Measurements from ENCODE around the gene POLN.

Gene POLN

DNA sequence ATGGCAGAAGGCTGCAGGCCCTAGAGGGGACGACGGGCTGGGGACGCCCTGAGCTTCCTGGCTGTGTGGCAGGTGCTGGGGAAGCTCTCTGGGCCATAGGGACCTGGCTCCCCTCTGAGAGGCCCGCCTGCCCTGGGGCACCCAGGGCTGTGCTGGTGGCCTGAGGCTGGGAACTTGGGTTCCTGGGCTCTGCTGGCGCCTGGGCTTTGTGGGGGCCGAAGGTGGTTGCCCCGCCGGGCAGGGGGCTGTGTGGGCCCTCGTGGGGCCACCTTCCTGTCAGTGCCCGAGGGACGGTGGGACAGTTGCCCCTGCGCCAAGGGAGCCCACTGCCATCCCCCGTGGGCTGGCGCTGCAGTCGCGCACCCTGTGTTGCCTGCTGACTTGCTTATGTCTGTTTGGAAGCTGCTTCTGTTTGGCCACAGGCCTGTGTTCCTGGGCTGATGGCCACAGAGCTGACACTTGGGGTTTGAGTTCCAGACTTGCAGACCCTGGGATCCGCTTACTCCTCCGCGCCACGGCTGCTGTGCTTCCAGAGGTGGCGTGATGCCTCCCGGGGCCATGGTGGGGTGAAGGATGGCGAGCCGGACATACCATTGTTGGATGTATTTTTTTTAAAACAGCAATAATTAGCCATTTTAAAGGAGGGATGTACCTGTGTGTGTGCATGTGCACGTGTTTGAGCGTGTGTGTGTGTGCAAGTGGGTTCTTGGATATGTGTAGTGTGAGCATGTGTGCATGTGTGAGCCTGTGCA lies 174.3 kb downstream of the POLN start:
- DNase-seq, result no peak

DNA sequence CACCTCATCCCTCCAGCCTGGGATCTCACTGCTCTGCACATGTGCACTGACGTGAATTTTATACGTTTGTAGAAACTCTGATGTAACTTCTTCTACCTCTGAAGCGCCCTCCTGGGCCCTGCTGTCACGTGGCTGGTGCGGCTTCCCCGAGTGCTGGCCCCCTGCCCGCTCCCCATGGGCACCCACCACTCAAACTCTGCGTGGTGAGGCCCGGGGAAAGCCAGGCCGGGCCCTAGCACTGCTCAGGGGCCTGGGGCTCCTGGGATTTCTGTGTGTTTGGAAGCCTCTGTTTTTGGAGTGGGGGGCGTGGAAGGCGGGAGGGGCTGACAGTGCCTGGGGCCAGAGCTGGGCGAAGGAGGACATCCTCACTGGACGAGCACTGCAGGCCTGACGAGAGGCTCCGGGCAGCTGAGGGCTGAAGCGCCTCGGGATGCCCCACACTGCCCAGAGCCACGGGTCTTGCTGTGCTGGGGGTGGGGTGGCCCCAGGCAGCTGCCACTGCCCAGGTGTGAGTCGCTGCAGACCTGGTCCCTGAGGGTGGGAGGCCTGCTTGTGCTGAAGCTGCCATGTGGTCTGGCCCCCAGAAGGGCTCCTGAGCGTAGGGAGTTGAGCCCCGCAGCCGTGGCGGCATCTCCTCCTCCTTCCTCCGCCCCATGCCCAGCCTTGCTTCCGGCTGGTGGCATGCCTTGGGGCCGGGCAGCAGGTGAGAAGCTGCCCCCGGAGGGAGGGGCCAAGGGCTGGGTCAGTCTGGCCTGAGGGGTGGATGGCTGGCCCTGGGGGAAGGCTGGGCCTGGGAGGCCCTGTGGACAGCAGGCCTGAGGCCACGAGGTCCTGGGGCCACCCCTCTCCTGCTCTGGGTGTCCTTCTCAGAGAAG lies 175.1 kb downstream of the POLN start:
- DNase-seq, result no peak

DNA sequence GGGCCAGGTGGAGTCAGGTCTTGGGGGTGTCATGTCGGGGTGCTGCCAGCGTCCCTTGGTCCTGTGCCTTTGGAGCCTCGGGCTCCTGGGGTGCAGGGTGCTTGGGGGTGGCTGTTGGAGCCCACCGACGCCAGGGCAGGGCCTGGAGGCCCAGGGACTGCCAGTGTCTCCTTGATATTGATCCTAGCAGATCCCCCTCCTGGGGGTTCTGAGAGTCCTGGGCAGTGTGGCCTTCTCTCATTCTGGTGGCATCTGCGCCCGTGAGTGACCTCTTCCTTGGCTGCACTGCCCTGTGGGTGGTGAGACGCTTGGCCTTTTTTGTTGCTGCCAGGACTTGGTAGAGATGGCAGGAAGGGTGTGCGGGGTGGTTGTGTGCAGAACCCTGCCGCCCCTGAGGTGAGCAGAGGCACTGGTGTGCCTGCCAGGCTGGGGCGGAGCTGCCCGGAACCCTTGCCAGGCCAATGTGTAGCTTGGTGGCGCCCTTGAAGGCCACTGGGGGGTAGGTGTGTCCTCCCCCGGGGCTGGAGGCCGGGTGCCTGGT lies 175.8 kb downstream of the POLN start:
- no peak for DNase-seq

DNA sequence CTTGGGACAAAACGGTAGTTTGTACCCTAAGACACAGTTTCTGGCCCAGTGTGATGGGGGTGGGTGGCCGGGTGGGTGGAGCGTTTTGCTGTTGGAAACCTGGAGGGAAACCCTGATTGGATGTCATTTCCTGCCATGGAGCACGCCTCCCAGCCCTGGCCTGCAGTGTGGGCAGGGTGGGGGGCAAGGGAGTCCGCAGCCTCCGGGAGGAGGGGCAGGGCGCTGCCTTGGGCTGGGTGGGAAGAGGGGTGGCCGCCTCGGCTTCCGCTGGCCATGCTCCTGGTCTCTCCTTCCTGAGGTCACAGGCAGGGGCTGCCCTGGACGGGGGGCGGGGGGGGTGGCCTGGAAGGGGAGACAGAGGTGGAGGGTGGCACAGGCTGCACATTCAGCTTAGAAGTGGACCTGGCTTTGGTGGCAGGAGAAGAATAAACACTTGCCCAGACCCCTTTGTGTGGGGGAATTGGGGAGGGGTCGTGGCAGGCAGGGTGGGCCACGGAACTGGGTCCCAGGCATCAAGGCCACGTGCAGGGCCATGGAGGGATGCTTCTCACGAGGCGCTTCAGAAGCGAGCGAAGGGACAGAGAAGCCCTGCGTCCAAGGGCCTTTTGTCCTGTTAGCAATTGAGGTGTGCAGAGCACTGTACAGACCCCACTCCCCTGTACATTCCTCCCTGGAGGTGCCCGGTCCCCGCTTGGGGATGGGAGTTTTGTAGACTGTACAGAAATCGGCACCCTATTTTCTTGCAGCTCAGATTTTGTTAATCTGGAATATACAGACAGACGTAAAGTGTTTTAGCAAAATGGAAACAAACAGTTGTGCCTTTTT lies 176.6 kb downstream of the POLN start:
- no peak for DNase-seq

DNA sequence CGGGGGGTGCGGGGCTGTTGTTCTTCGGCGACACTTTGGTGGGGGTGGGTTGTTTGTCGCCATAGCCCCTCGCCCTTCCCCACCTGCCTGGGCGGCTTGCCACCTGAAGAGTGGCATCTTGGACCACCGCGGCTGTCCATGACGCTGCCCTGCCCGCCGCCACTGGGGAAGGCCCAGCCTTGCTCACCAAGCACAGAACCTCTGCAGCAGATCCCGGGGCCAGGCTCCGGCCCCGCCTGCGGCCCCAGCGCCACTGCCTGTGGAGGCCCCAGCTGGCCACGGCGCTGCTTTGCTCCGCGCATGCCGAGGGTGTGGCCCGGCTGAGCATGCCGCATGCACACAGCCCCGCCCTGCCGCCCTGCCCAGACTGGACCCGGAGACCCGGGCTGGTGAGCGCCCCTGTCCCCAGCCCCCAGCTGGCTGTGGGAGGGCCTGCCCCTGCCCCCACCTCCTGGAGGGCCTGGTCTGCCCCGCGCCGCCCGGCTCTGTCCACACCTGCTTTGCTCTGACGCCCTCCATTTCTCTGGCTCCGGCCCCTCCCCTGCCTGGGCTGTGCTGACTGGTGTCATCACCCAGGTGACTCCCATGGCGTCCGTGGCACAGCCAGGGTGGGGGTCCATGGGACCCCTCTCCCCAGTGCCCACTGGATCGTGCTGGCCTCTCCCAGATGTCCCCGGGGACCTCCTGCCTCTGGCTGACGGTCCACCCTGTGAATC lies 177.5 kb downstream of the POLN start:
- DNase-seq, result no peak

DNA sequence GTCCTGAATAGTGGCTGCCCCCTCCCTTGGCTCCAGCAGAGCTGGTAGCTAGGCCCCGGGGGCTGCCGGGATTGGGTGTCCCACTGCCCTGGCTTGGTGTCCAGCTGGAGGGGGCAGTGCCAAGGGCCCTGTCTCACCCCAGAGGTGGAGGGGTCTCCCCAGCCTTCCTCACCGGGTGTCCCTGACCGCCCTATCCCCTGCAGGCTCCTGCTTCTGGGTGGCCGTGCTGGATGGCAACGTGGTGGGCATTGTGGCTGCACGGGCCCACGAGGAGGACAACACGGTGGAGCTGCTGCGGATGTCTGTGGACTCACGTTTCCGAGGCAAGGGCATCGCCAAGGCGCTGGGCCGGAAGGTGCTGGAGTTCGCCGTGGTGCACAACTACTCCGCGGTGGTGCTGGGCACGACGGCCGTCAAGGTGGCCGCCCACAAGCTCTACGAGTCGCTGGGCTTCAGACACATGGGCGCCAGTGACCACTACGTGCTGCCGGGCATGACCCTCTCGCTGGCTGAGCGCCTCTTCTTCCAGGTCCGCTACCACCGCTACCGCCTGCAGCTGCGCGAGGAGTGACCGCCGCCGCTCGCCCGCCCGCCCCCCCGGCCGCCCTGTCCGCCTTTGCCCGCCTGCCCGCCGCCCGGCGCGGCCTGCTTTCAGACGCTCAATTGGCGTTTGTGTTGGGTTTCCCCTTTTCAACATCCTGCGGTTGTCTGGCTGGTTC lies 178.2 kb downstream of the POLN start:
- no peak for DNase-seq

DNA sequence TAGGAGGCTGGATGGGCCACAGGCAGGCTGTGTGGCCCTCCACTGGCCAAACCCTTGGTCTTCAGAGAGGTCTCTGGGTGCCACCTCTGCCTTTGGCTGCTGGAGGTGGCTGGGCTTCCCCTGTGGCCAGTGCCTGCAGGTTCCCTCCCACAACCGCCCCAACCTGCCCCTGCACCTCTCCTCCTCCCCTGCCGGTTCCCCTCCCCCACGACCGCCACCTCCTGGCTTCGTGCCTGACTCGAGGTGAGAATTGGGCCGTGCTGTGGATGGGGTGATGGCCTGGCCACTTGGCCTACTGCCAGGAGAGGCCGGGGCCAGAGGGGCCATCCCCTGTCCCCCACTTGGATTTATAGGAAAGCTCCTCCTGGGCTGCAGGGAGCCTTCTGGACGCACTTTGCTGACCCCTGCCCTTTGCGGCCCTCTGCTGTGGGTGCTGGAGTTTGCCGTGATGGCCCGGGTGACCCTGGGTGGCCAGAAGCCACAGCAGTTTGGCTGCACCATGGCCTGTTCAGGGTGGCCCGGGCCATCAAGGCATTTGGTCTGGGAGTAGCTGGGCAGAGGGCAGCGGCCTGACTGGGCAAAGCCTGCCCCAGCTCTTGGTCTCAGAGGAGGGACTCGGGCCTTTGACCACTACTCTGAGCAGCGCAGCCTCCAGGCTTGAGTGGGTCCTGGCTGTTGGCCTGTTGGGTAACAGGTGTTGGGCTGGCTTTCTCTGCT lies 179.0 kb downstream of the POLN start:
- DNase-seq, result no peak

DNA sequence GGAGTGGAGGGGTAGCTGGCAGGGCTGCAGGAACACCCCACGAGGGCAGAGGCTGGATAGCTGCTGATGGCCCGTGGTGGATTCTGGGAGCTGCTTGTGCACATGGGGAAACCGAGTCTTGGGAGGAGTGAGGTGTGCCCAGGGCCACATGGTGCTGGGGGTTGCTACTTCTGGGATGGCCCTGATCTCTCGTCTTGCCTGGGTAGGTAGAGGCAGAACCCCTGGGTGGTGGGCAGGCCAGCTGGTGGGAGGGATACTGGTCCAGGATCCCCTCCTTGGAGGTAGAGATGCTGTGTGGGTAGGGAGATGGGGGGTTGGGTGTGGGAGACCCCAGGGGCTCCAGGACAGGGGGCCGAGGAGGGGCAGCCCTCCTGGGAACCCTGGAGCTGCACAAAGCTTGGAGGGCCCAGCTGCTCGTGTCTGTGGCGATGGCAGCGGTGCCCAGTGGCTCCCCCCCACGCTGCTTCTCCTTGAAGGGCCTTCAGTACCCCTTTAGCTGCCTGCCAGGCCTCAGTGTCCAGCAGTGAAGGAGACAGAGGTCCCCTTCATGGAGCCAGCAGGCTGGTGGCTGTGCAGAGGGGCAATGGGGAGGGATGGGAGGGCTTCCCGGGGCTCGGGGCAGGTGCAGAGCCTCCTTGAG lies 179.6 kb downstream of the POLN start:
- no peak for DNase-seq

DNA sequence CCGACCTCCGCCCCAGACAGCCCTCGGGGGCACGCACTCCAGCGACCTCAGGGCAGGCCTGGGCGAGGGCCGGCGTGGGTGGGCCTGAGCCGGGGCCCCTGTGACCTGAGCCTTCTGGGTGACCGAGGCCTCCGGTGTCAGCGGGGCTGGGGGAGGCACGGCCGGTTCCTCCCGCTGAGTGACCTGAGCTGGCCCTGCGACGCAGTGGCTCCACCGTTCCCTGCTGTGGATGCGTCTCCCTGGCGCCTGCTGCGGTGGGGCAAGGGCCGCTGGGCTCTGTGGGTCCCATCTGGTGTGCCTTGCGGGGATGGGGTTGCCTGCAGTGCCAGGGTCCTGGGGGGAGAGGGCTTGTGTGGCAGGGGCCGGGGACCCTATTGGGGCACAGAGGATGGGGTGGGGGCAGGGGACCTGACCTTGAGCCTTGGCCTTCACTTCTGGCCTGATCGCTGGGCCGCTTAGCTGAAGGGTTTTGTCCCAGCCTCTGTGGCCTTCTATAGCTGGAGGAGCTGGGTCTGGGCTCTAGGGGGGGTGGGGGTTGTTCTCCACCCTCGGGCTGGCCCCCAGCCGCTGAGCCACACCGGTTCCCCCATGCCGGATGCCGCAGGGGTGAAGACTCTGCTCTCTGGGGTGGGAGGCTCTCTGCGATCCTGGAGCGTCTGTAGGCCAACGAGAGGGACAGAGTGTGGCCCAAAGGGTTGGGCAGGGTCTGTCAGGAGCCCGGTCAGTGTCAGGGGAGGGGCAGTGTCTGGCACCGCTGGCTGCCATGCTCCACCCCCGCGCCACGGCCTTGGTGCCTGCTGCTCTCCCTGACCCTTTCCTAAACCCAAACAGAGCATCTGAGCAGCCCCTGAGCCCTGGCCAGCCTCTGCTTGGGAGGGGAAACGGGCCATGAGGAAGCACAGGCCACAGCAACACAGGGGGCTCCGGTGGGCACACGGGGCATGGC lies 180.5 kb downstream of the POLN start:
- DNase-seq, result no peak

DNA sequence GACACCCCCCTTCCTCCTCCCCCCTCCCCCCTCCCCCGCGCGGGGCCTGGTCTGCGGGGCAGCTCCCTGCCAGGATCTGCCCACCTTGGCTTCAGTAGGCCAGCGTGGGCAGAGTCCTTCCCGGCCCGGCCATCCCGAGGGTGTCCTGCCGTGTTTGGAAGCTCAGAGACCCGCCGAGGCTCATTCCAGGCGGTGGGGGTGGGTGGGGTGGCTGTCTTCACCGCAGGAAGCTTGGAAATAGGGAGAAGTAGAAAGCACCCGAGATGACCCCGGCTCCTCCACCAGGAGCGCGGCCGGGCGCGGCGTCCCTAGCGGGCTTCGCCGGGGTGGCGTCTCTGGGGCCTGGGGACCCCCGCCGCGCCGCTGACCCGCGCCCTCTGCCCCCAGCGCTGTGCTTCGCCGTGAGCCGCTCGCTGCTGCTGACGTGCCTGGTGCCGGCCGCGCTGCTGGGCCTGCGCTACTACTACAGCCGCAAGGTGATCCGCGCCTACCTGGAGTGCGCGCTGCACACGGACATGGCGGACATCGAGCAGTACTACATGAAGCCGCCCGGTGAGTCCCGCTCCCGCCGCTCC lies 181.2 kb downstream of the POLN start:
- DNase-seq, result no peak

DNA sequence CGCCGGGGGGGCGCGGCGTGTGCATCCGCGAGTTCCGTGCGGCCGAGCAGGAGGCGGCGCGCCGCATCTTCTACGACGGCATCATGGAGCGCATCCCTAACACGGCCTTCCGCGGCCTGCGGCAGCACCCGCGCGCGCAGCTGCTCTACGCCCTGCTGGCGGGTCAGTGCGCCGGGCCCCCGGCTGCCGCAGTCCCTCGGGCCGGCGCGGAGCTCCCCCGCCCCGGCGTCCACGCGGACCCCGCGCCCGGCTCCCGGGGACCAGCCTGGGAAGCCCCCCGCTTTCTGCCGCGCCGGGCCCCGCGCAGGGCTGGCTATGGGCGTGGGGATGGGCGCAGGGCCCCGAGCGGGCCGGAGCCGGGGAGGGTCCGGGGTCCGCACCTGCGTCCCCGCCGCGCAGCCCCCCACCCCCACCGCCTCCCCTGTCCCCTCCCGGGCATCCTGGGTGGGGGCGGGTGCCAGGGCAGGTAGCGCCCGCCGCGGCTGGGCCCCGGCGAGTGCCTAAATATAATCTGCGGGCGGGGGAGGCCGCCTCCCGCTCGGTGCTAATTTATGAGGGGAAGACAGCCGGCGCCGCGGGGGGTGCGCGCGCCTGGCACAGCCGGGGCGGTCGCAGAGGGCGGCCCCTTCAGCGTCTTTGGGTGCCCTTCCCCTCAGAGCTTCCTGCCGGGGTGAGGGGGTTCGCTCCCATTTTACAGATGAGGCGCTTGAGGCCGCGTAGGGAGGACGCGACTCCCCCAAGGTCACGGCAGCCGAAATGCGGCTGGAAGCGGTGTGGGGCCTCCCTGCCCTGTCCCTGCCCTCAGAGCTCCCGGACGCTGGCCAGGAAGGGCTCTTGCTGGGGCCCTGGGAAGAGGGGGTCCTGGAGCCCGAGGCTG lies 182.0 kb downstream of the POLN start:
- DNase-seq, result no peak

DNA sequence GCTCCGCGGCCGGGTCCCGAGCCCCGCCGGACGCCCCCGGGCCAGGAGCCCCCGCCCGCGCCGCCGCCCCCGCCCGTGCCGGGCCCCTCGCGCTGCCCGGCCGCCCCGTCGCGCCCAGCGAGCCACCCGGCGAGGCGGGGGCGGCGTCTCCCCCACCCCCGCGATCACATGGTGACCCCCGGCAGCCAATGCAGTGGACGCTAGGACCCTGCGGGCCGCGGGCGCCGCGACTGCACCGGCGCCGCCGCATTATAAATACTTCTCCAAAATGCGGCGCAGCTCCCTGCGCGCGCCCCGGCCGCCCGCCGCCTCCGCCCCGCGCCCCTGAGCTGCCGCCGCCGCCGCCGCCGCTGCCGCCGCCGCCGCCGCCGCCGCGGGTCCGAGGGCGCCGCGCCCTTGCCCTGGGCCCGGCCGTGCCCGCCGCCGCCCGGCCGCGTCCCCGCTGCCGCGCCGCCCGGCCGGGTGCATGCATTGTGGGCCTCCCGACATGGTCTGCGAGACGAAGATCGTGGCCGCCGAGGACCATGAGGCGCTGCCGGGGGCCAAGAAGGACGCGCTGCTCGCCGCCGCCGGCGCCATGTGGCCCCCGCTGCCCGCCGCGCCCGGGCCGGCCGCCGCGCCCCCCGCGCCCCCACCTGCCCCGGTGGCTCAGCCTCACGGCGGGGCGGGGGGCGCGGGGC lies 182.7 kb downstream of the POLN start, which contains the start of gene NAT8L:
NAT8L (plus strand) TSS at position 282 of the 680 bp plus-strand sequence; CDS start at position 467, 185 bp downstream.
- no peak for DNase-seq

DNA sequence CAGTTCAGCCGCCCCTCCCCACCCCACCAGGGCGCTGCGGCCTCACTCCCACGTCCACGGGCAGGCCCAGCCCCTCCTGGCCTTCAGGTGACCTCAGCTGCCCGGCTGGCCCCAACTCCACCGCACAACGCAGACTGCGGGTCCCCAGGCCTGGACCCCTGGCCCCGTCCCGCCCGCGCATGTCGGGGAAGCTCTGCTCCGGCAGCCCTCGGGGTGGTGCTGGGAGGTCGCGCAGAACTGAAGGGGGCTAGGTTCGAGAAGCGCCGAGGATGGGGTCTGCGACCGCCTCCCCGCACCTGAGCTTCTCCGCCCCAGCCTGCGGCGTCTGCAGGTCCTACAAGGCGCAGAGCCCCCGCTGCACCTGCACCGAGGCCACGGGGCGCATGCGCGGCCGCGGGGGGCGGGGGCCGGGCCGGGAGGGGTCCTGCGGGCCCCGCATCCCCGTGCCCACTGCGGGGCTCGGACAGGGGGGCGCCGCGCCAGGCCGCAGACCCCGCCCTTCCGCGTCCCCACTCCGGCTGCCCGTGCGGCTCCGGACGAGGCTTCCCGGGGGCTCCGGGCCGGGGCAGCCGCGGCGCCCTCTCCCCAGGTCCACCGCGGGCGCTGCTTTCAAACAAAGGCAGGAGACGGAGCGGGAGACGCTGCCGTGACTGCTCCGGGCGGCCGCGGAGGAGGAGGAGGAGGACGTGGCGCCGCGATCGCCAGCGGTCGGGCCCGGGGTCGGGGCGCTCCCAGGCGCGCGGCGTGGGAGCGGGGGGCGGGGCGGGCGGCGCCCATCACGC lies 183.5 kb downstream of the POLN start:
- DNase-seq, result peak; percentile 37

DNA sequence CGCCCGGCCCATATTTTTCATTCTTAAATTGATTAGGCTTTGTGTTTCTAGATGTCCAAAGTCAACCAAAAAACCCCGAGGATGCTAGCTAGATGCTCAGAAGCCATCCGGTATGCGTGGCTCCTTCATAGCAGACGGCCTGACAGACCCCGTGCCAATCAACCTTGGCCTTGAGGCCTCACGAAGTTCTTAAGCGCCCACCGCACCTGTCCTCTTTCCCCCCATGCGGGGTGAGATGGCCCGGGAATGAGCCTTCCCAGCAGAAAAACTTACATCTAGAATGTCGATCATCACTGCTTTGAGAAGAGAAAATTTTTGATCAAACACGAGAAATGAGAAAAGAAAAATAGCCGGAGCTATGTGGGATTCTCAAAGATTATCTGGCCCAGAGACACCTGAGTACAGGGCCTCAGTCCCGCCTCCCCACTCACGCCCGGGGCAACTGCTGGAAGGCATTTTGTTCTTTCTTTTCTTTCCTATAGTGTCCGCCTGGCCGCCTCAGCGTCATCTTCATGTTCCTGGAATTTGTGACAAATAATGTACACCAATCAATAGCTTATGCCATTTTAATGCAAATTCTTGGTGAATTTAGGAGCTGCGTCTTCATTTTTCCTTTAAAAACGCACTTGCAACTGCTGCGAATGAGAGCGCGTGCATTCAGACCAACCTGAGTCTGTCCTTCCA lies 184.4 kb downstream of the POLN start:
- no peak for DNase-seq

DNA sequence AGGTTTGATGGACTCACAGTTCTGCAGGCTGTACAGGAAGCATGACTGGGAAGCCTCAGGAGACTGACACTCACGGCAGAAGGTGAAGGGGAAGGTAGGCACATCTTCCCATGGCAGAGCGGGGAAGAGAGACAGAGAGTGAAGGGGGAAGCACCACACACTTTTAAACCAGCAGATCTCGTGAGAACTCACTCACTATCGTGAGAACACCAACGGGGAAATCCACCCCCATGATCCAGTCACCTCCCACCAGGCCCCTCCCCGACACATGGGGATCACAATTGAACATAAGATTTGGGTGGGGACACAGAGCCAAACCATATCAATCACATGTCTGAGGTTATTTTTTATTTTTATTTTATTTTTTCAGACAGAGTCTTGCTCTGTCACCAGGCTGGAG lies 187.7 kb downstream of the POLN start:
- no peak for DNase-seq

DNA sequence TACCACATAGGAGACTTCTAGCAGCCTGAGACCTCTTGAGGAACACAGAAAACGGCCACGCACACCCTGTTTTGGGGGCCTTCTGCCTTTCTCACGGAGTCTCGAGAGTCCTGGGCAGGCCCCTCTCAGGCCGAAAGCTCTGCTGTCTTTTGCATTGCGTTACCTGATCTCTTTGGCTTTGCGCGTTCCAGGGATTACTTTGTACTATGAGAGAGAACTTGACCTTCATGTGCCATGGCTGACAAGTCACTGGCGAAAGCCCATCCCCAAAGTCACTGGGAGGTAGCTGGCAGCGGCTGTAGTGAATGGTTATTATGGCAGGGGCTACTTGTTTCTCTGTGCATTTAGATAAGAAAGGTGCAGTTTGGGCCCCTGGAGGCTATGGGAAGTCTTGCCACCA lies 190.8 kb downstream of the POLN start:
- no peak for DNase-seq
